Measurements from ENCODE around the gene ETV1. TPM values are rescaled to one million over a fixed set of nuclear protein-coding genes. Genes with fewer than 3 reads are reported as not detected.

The ETV1 gene
- polyA plus RNA-seq, 1 donor from 2014 or later: 1.5 TPM

DNA sequence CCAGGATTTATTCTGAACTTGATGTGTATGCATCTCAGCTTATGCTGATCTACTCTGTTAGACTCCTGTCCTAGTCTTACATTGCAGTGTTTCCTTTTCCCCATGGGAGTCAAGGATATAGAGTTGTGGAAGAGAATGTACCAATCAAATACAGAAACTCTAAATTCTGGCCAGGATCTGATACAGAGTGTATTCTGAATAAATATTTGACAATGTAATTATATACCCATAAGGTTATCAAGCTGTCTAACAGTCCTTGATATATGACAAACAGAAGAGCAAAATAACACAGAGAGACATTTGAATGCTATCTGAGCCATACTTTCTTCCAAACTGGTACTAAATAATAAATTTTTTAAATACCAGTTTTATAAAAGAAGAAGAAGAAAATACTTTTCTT, 116.8 kb downstream of the ETV1 start:
- Histone ChIP-seq H3K27me3 (ENCODE audit: insufficient read depth, low read depth, low read length) (no peaks in the 10 kb centered on the region), H4K20me1 (ENCODE audit: insufficient read depth) (no peaks in the 10 kb centered on the region), H3K9ac (ENCODE audit: low read length) (no peak overlapping the region), H3K27ac (ENCODE audit: low read length) (peak overlapping the region; percentile 45), H3F3A (ENCODE audit: insufficient read depth, low read length, poor library complexity, severe bottlenecking) (no peaks in the 10 kb centered on the region), H3K4me2 (ENCODE audit: low read length) (no peak overlapping the region), H3K79me2 (replicated peaks; ENCODE audit: insufficient read depth, low read length) (no peaks in the 10 kb centered on the region), H3K36me3 (ENCODE audit: insufficient read depth, low read length) (no peaks in the 10 kb centered on the region), H3K4me3 (ENCODE audit: low read length) (no peak overlapping the region), H3K9me2 (ENCODE audit: insufficient read depth, low read length) (no peaks in the 10 kb centered on the region), H2AFZ (ENCODE audit: low read depth, low read length) (no peak overlapping the region), H3K9me3 (ENCODE audit: low read length) (peaks cover 4% of the 10 kb centered on the region)
- TF ChIP-seq, protein P1, sequence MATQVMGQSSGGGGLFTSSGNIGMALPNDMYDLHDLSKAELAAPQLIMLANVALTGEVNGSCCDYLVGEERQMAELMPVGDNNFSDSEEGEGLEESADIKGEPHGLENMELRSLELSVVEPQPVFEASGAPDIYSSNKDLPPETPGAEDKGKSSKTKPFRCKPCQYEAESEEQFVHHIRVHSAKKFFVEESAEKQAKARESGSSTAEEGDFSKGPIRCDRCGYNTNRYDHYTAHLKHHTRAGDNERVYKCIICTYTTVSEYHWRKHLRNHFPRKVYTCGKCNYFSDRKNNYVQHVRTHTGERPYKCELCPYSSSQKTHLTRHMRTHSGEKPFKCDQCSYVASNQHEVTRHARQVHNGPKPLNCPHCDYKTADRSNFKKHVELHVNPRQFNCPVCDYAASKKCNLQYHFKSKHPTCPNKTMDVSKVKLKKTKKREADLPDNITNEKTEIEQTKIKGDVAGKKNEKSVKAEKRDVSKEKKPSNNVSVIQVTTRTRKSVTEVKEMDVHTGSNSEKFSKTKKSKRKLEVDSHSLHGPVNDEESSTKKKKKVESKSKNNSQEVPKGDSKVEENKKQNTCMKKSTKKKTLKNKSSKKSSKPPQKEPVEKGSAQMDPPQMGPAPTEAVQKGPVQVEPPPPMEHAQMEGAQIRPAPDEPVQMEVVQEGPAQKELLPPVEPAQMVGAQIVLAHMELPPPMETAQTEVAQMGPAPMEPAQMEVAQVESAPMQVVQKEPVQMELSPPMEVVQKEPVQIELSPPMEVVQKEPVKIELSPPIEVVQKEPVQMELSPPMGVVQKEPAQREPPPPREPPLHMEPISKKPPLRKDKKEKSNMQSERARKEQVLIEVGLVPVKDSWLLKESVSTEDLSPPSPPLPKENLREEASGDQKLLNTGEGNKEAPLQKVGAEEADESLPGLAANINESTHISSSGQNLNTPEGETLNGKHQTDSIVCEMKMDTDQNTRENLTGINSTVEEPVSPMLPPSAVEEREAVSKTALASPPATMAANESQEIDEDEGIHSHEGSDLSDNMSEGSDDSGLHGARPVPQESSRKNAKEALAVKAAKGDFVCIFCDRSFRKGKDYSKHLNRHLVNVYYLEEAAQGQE (IDR thresholded peaks at IDR 0.05; ENCODE audit: borderline replicate concordance): peak; percentile 54
- TF ChIP-seq EZH2 (IDR thresholded peaks at IDR 0.05; ENCODE audit: borderline replicate concordance, insufficient read depth, low read length, poor library complexity, severe bottlenecking) (no peak), POLR2AphosphoS5 (IDR thresholded peaks at IDR 0.05) (peak; percentile 74), EP300 (conservative IDR thresholded peaks at IDR 0.05; ENCODE audit: poor library complexity, severe bottlenecking) (peak; percentile 92)

DNA sequence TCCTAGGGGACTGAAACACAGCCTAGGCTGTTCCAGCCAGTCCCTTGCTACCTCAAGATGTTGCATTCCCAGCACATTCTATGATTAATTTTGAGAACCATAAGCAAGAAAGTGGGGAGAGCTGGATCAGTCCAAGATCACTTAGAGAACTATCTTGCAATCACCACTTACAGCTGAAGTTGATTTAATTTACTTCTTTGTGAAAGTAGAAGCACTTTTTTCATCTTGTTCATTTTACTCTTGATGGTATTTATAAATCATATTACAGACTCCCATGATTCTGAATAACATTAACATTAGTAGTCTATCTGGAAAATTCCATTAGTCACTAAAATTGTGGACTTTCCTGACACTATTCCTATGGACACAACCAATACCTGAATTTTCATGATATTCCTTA, 118.5 kb downstream of the ETV1 start:
- H3K9me3 ChIP-seq (ENCODE audit: low read length): peaks cover 4% of the 10 kb centered on the region
- H3K36me3 ChIP-seq (ENCODE audit: insufficient read depth, low read length): no peaks in the 10 kb centered on the region
- H4K20me1 ChIP-seq (ENCODE audit: insufficient read depth): no peaks in the 10 kb centered on the region
- no peak overlapping the region for H3K9ac ChIP-seq (ENCODE audit: low read length)
- TF ChIP-seq, protein P1 (IDR thresholded peaks at IDR 0.05; ENCODE audit: borderline replicate concordance): no peak
- no peak for TF ChIP-seq EZH2 (IDR thresholded peaks at IDR 0.05; ENCODE audit: borderline replicate concordance, insufficient read depth, low read length, poor library complexity, severe bottlenecking)
- TF ChIP-seq MXI1 (conservative IDR thresholded peaks at IDR 0.05; ENCODE audit: poor library complexity, severe bottlenecking): no peak
- no peak for TF ChIP-seq EP300 (conservative IDR thresholded peaks at IDR 0.05; ENCODE audit: poor library complexity, severe bottlenecking)
- no peak for TF ChIP-seq RAD21 (conservative IDR thresholded peaks at IDR 0.05)
- no peak for TF ChIP-seq TAF1 (IDR thresholded peaks at IDR 0.05; ENCODE audit: low read depth)
- TF ChIP-seq POLR2AphosphoS5 (IDR thresholded peaks at IDR 0.05): no peak
- TF ChIP-seq, protein P2, sequence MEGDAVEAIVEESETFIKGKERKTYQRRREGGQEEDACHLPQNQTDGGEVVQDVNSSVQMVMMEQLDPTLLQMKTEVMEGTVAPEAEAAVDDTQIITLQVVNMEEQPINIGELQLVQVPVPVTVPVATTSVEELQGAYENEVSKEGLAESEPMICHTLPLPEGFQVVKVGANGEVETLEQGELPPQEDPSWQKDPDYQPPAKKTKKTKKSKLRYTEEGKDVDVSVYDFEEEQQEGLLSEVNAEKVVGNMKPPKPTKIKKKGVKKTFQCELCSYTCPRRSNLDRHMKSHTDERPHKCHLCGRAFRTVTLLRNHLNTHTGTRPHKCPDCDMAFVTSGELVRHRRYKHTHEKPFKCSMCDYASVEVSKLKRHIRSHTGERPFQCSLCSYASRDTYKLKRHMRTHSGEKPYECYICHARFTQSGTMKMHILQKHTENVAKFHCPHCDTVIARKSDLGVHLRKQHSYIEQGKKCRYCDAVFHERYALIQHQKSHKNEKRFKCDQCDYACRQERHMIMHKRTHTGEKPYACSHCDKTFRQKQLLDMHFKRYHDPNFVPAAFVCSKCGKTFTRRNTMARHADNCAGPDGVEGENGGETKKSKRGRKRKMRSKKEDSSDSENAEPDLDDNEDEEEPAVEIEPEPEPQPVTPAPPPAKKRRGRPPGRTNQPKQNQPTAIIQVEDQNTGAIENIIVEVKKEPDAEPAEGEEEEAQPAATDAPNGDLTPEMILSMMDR (IDR thresholded peaks at IDR 0.05; ENCODE audit: poor library complexity, severe bottlenecking): no peak
- no peaks in the 10 kb centered on the region for H3K79me2 ChIP-seq (replicated peaks; ENCODE audit: insufficient read depth, low read length)
- no peaks in the 10 kb centered on the region for H3K9me2 ChIP-seq (ENCODE audit: insufficient read depth, low read length)
- no peaks in the 10 kb centered on the region for H3F3A ChIP-seq (ENCODE audit: insufficient read depth, low read length, poor library complexity, severe bottlenecking)
- H2AFZ ChIP-seq (ENCODE audit: low read depth, low read length): no peak overlapping the region
- H3K4me2 ChIP-seq (ENCODE audit: low read length): no peak overlapping the region
- H3K4me3 ChIP-seq (ENCODE audit: low read length): no peak overlapping the region
- H3K27ac ChIP-seq (ENCODE audit: low read length): peak overlapping the region; percentile 9
- H3K27me3 ChIP-seq (ENCODE audit: insufficient read depth, low read depth, low read length): no peaks in the 10 kb centered on the region

All from neural cell (in vitro differentiated cells).